Testis (tissue), 3 donors: ENCODE data around the gene EHMT1. TPM values are rescaled to one million over a fixed set of nuclear protein-coding genes. Genes with fewer than 3 reads are reported as not detected.

Experiments
- DNase-seq: peaks from one replicate; pipeline ENCODE4 v3.0.0-alpha.2; 2019
- H3K27ac ChIP-seq, 2 donors: fragments of 200-600 bp; sonication (generic); one replicate each; pipeline ENCODE4 v1.5.1; 2019
- H3K27me3 ChIP-seq: fragments of 200-600 bp; sonication (generic); one replicate; pipeline ENCODE4 v1.5.1; 2019
- H3K36me3 ChIP-seq: fragments of 200-600 bp; sonication (generic); one replicate; pipeline ENCODE4 v1.5.1; 2017; ENCODE audit warnings: low read depth; ENCODE audit errors: missing control alignments
- H3K4me1 ChIP-seq: fragments of 200-600 bp; sonication (generic); one replicate; pipeline ENCODE4 v1.5.1; 2019
- H3K4me3 ChIP-seq, 2 donors: fragments of 200-600 bp; sonication (generic); one replicate each; pipeline ENCODE4 v1.5.1; 2017 to 2019
- H3K9me3 ChIP-seq: fragments of 200-600 bp; sonication (generic); one replicate; pipeline ENCODE4 v1.5.1; 2017
- CTCF ChIP-seq, 3 experiments: fragments of 450-650 bp in 2 of 3; fragments of 200-600 bp in 1 of 3; sonication (generic) in 1 of 3; IDR thresholded peaks; one replicate each; pipeline ENCODE4 v1.5.1; 2016 to 2019; ENCODE audit warnings: antibody characterized with exemption in 3 of 3, mild to moderate bottlenecking in 2 of 3, moderate library complexity in 1 of 3
- POLR2A ChIP-seq: fragments of 450-650 bp; IDR thresholded peaks from one replicate; pipeline ENCODE4 v1.6.1; 2017; ENCODE audit warnings: antibody characterized with exemption, mild to moderate bottlenecking, moderate library complexity
- WGBS, 2 donors: methylation state at CpG; one replicate each; pipeline ENCODE4 v1.1.5; 2018; 5-methylcytosine and 5-hydroxymethylcytosine counted together
- intact Hi-C: fragments of 100-400 bp; cut with DNase I; formaldehyde crosslinking; loops from one replicate; pipeline ENCODE4 v1.15.1; 2023; ENCODE audit warnings: low total_unique reads
- polyA plus RNA-seq: library from polyadenylated mRNA; stranded (reverse); fragments of 350-450 nt; fragmentation: Illumina TruSeq; extraction: RNeasy Lipid Tissue Mini Kit (QIAGEN cat#74804); gene quantifications from one replicate; pipeline ENCODE4 v1.2.3, GENCODE V29; 2014; ENCODE audit warnings: low read depth, low replicate concordance; ENCODE audit not compliant: insufficient read depth
- total RNA-seq, 2 donors: library from RNA; depleted of rRNA; stranded (reverse); fragments of >200 nt; gene quantifications; one replicate each; pipeline ENCODE4 v1.2.3, GENCODE V29; 2016

Gene EHMT1
- total and polyA plus RNA-seq, 3 donors from 2014 or later, result 116 to 207 (median 193) TPM

DNA sequence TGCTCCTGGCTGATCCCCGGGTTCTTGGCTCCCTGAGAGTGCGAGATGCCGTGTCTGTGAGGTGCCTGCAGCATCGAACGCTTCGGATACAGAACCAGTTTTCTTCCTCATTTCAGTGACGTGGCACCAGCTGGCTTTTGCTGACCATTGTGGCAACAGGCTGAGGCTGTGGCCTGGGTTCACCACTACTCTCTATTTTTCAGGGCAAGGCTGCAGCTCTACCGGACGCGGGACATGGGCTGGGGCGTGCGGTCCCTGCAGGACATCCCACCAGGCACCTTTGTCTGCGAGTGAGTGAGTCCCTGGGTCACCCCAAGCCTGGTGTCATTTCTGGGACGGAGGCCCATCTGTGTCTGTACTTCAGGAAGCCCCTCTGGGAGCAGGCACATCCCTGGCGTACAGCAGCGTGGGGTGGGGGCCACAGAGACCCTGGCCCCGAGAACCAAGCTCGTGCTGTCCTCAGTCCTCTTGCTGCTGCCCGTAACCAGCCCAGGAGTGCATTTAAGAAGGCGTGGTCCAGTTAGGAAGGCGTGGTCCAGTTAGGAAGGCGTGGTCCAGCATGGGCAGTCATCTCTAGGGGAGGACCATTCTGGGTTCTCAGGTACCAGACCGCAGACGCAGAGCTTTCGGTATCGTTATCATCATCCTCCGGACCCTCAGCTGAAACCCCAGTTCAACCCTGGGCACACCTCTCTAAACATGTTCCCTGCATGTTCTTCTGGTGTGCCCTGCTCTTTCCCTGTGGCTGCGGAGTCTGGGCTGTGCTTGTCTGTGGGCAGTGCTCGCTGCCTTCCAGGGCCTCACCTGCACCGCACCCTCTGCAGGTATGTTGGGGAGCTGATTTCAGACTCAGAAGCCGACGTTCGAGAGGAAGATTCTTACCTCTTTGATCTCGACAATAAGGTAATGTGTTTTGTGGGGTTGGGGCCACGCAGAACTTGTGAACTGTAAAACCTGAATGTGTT, 198.7 kb downstream of the EHMT1 start:
- Histone ChIP-seq H3K4me1 (no peaks in the 10 kb centered on the region), H3K27ac (no peak overlapping the region), H3K9me3 (no peaks in the 10 kb centered on the region), H3K27me3 (no peaks in the 10 kb centered on the region), H3K36me3 (no peaks in the 10 kb centered on the region), H3K4me3 (no peak overlapping the region)
- no peak for DNase-seq
- TF ChIP-seq CTCF (IDR thresholded peaks at IDR 0.05), result no peak
- no peak for TF ChIP-seq POLR2A
- intact Hi-C loops, result no loop called here
- WGBS, 2 donors, result 97% methylated on average over 31 to 35 of the region's 35 CpGs

DNA sequence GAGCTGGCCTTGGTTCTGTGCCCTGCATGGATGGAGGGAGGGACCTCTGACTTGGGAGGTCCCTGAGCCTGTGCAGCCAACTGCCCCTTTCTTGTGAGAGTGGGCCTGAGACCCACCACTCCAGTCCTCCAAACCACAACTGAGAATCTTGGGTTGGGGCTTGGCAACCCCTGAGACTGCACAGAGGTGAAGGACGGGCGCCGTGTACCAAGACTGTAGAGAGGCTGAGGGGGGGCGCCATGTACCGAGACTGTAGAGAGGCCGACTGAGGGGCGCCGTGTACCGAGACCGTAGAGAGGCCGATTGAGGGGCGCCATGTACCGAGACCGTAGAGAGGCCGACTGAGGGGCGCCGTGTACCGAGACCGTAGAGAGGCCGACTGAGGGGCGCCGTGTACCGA, 199.5 kb downstream of the EHMT1 start:
- TF ChIP-seq POLR2A (no peak), CTCF (IDR thresholded peaks at IDR 0.05) (no peak)
- no peak overlapping the region for H3K27ac ChIP-seq
- no peaks in the 10 kb centered on the region for H3K36me3 ChIP-seq
- 82 to 97% methylated on average over 13 to 19 of the region's 23 CpGs for WGBS, 2 donors
- intact Hi-C loops, result no loop called here
- no peak overlapping the region for H3K4me3 ChIP-seq
- no peak for DNase-seq
- H3K4me1 ChIP-seq, result no peaks in the 10 kb centered on the region
- no peaks in the 10 kb centered on the region for H3K9me3 ChIP-seq
- H3K27me3 ChIP-seq, result no peaks in the 10 kb centered on the region

GRCh38 chr9:137820161-137820855, 201.5 kb downstream of the EHMT1 start:
- Histone ChIP-seq H3K27me3 (no peaks in the 10 kb centered on the region), H3K4me3 (no peak overlapping the region), H3K27ac (no peak overlapping the region), H3K4me1 (no peaks in the 10 kb centered on the region), H3K36me3 (no peaks in the 10 kb centered on the region), H3K9me3 (no peaks in the 10 kb centered on the region)
- no peak for DNase-seq
- TF ChIP-seq POLR2A, result no peak
- TF ChIP-seq CTCF (IDR thresholded peaks at IDR 0.05), result no peak
- WGBS, 2 donors, result 92 to 96% methylated on average over 11 of the region's 11 CpGs
- intact Hi-C loops, result no loop called here

GRCh38 chr9:137823986-137824771, 205.4 kb downstream of the EHMT1 start:
- DNase-seq, result no peak
- no peaks in the 10 kb centered on the region for H3K27me3 ChIP-seq
- no peak overlapping the region for H3K27ac ChIP-seq
- no peaks in the 10 kb centered on the region for H3K4me1 ChIP-seq
- H3K4me3 ChIP-seq, result no peak overlapping the region
- H3K36me3 ChIP-seq, result no peaks in the 10 kb centered on the region
- WGBS, 2 donors, result 93 to 94% methylated on average over 10 of the region's 10 CpGs
- intact Hi-C loops, result no loop called here
- TF ChIP-seq POLR2A (no peak), CTCF (IDR thresholded peaks at IDR 0.05) (no peak)
- H3K9me3 ChIP-seq, result no peaks in the 10 kb centered on the region
